Stimulated activated naive CD8-positive, alpha-beta T cell treated with anti-CD3 and anti-CD28 coated beads, Interleukin-15, amount 100 ng/mL, for 72 hours (primary cell): ENCODE results near the gene BUB1.
"Not testable (repeated sequence)": the region's sequence is repeated elsewhere in the genome, so short reads cannot be mapped to it uniquely, and the experiment has no call there.

Source experiments
- ATAC-seq: fragments of 150-1000 bp; cut with Tn5 transposase; 2 replicates; pipeline ENCODE4 v1.10.0; 2021; ENCODE audit warnings: mild to moderate bottlenecking, moderate library complexity
- DNase-seq, 2 donors: peaks; one replicate each; pipeline ENCODE4 v3.0.0; 2021 to 2022
- H3K27ac Mint-ChIP-seq, 2 donors: one replicate each; pipeline ENCODE4 v1.8.0; 2022; ENCODE audit warnings: mild to moderate bottlenecking in 2 of 2, mixed read lengths in 2 of 2, moderate library complexity in 2 of 2
- H3K27me3 Mint-ChIP-seq: one replicate; pipeline ENCODE4 v1.8.0; 2022; ENCODE audit warnings: mixed read lengths
- H3K4me1 Mint-ChIP-seq: one replicate; pipeline ENCODE4 v1.8.0; 2022; ENCODE audit warnings: mild to moderate bottlenecking, mixed read lengths
- H3K4me3 Mint-ChIP-seq, 2 donors: one replicate each; pipeline ENCODE4 v1.8.0; 2022; ENCODE audit warnings: mild to moderate bottlenecking in 2 of 2, mixed read lengths in 2 of 2, moderate library complexity in 1 of 2
- H3K9me3 Mint-ChIP-seq, 2 donors: one replicate each; pipeline ENCODE4 v1.8.0; 2022; ENCODE audit warnings: mixed read lengths in 2 of 2

The BUB1 gene

DNA sequence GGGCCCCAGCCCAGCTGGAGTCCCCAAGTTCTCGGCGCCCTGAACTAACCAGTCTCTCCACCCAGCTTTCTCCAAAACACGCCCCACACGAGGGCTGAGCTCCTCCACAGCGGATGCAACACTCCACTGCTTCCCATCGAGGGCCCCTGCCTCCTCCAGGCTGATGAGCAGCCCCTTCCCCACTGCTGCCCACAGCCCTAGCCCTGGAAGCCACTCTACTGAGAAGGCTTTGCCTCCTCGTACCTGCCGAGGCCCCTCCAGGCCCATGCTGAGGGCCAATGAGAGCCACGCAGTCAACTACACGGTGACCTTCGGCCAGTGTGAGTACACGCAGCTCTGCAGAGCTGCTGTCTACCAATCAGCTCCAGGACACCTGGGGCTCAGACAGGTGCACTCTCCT is 72.8 kb downstream of the BUB1 start:
- ATAC-seq, H3K9me3 Mint-ChIP-seq, H3K27me3 Mint-ChIP-seq, H3K4me1 Mint-ChIP-seq, H3K4me3 Mint-ChIP-seq, H3K27ac Mint-ChIP-seq, DNase-seq: not testable (repeated sequence)

DNA sequence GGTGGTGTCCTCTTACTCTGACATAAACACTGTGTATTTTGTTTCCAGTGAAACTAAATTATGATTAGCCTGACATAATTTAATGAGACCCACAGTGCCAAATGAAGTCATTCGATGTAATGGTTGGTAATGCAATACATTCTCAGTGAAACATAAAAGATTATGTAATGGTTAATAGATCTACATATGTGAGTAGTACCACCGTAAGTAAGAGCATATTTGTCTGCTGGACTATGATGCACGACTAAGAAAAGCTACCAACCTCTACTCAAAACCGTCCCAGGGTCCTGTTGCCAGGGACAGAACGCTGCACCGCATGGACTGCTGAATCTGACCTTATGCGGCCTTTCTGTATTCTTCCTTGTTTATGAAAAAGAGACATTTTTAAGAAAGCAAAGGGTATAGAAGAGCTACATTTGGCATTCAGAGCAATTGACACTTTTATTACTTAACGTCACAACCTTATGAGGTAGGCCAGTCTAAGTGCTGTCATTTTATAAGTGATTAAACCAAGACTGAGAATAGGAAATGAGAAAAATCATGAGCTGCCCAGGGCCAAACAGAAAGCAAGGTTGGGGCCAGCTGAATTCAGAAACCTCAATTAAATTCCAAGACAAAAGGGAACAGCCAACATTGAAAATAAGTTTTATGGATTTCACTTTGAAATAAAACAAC is 73.8 kb downstream of the BUB1 start:
- not testable (repeated sequence) for H3K27ac Mint-ChIP-seq, H3K4me1 Mint-ChIP-seq, ATAC-seq

DNA sequence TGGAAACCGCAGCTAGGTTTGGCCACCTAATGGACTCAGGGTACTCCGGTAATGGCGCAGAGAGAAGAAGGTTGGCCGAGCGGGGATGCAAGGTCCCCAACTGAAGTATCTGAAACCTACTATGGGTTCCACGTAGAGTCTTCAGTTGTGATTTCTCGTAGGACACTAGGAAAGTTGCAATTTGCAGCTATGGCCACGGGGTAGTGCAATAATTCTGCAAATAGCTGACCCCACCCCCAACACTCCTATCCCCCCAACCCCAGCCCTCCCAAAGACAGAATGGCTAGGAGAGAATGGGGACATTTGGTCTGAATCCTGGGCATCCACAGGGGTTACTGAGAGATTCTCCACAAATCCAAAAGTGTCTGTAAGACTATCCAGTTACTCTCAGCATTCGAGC is 75.7 kb downstream of the BUB1 start:
- H3K27ac Mint-ChIP-seq, H3K9me3 Mint-ChIP-seq, H3K27me3 Mint-ChIP-seq, H3K4me1 Mint-ChIP-seq, H3K4me3 Mint-ChIP-seq, DNase-seq, ATAC-seq: not testable (repeated sequence)

More for the DNA sequence above, 73.8 kb downstream of the BUB1 start:
- not testable (repeated sequence) for H3K27me3 Mint-ChIP-seq, H3K4me3 Mint-ChIP-seq, H3K9me3 Mint-ChIP-seq, DNase-seq

DNA sequence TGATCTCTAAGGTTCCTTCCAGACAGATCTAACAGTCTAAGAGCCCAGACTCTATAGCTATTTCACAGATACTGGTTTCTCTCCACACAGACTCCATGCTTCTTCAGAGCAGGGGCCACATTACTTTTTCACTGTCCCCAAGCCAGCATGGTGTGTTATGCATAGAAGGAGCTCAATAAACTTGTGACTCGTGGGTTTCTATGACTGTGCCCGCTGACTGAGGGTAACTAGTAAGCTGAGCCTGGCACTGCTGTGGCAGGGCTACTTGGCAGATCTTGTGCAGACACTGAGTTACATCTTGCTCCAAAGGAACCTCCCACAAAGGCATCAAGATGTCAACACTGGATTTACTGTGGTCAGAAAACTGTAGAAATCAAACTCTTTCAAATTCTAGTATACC is 85.9 kb downstream of the BUB1 start:
- DNase-seq, ATAC-seq, H3K27me3 Mint-ChIP-seq, H3K27ac Mint-ChIP-seq, H3K4me1 Mint-ChIP-seq, H3K9me3 Mint-ChIP-seq, H3K4me3 Mint-ChIP-seq: not testable (repeated sequence)

DNA sequence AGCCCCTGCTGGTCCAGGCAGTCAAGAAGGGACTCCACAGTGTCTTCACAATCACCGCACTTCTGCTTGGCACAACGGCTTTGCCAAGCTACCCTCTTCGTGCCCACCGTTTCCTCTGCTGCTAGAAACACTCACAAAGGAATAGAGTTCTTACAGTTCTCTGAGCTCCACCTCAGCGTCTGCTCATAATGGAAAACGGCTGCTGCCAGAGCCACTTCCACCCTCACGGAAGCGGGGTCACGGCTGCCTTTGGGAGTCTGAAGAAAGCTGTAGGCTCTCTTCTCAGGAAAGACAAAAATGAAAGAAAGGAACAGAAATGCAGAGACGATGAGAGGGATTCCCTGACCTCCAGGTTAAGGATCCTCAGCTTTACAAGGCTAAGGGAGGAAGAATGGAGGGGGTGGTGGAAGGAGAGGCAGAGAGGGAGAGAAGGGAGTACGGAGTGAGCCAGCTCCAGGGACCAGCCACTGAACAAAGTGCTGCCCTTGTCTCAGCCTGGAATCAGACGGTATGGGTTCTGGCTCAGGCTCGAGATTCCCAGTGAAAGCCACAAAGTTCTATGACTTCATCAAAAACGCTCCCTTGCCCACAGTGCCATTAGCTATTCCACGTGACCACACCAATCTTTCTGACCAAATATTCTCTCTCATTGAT is 88.1 kb downstream of the BUB1 start:
- ATAC-seq, H3K9me3 Mint-ChIP-seq, H3K27me3 Mint-ChIP-seq, H3K27ac Mint-ChIP-seq, H3K4me3 Mint-ChIP-seq, H3K4me1 Mint-ChIP-seq, DNase-seq: not testable (repeated sequence)

DNA sequence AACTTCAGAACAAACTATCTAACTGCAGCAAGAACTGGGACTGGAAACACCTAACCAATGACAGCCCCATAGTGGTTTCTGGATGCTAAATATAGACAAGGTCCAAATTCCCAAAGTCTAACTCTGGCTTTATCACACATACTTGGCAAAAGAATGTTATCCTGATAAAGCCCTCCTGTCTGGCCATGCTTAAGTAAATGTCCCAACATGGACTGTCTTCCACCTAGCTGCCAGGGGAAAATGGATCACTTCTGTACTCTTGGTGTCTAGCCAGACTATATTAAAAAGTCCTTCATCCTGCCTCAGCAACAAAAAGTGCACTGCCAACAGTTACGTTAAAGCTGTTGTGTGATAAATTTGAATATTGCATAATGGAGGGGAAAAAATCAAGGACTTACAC is 89.3 kb downstream of the BUB1 start:
- H3K27ac Mint-ChIP-seq, H3K27me3 Mint-ChIP-seq, ATAC-seq, H3K9me3 Mint-ChIP-seq, DNase-seq, H3K4me3 Mint-ChIP-seq, H3K4me1 Mint-ChIP-seq: not testable (repeated sequence)
